GM12891 (cell line): ENCODE results near the gene GPC5.

Experiments
- DNase-seq: peaks from one replicate; pipeline ENCODE4 v3.0.0; 2011; ENCODE audit warnings: low spot score; ENCODE audit not compliant: insufficient read length
- FAIRE-seq: peaks from 2 replicates; lab custom pipeline; 2011; peaks lifted over from hg19 to GRCh38; lab: Jason Lieb, UNC
- PAX5 ChIP-seq: IDR thresholded peaks from 2 replicates; pipeline ENCODE4 v1.6.1; 2011; ENCODE audit warnings: low read length, moderate library complexity, mild to moderate bottlenecking; ENCODE audit not compliant: insufficient read depth, severe bottlenecking
- POLR2A ChIP-seq: IDR thresholded peaks from 2 replicates; pipeline ENCODE4 v1.6.1; 2011; ENCODE audit warnings: low read depth, low read length, control low read depth
- POLR2AphosphoS5 ChIP-seq: IDR thresholded peaks from 2 replicates; pipeline ENCODE4 v1.6.1; 2011; ENCODE audit warnings: low read depth, low read length, control low read depth
- POU2F2 ChIP-seq: IDR thresholded peaks from 2 replicates; pipeline ENCODE4 v1.6.1; 2011; ENCODE audit warnings: low read depth, mild to moderate bottlenecking, control low read depth, low read length, moderate library complexity
- SPI1 ChIP-seq: IDR thresholded peaks from 2 replicates; pipeline ENCODE4 v1.6.1; 2011; ENCODE audit warnings: low read depth, low read length, control low read depth
- TAF1 ChIP-seq: IDR thresholded peaks from 2 replicates; pipeline ENCODE4 v1.6.1; 2011; ENCODE audit warnings: low read depth, low read length, control low read depth

Gene GPC5

DNA sequence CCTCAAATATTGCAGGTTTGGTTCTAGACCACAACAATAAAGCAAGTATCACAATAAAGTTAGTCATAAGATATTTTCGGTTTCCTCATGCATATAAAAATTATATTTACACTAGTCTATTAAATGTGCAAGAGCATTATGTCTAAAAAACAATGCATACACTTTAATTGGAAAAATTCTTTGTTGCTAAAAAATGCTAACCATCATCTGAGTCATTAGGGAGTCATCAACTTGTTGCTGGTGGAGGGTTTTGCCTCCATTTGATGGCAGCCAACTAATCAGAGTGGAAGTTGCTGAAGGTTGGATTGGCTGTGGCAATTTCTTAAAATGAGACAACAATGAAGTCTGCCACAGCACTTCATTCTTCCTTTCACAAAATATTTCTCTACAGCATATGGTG lies 1405.9 kb downstream of the GPC5 start:
- TF ChIP-seq SPI1 (no peak), PAX5 (no peak), POLR2A (no peak), TAF1 (no peak), POLR2AphosphoS5 (no peak), POU2F2 (no peak)
- FAIRE-seq (no peak), DNase-seq (no peak)

DNA sequence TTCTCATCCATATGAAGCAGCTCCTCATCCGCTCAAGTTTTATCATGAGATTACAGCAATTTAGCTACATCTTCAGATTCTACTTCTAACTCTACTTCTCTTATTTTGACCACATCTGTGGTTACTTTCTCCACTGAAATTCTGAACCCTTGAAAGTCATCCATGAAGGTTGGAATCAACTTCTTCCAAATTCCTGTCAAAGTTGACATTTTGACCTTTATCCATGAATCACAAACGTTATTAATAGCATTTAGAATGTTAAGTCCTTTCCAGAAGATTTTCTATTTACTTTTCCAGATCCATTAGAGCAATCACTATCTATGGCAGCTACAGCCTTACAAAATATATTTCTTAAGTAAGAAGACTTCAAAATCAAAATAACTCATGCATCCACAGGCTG lies 1406.5 kb downstream of the GPC5 start:
- FAIRE-seq (no peak), DNase-seq (no peak)
- TF ChIP-seq TAF1 (no peak), POLR2A (no peak), PAX5 (no peak), SPI1 (no peak)

DNA sequence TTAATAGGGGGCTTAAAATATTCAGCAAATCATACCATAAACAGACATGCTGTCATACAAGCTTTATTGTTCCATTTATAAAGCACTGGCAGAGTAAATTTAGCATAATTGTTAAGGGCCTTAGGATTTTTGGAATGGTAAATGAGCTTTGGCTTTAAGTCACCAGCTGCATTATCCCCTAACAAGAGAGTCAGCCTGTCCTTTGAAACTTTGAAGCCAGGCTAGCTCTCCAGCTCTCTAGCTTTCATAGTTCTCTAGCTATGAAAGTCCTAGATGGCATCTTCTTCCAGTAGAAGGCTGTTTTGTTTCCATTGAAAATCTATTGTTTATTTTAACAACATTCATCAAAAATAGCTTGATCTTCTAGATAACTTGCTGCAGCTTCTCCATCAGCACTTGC lies 1407.3 kb downstream of the GPC5 start:
- TF ChIP-seq POU2F2, result no peak
- TF ChIP-seq POLR2A, result no peak
- no peak for TF ChIP-seq SPI1
- TF ChIP-seq TAF1, result no peak
- no peak for TF ChIP-seq PAX5
- no peak for TF ChIP-seq POLR2AphosphoS5
- DNase-seq (no peak), FAIRE-seq (no peak)

DNA sequence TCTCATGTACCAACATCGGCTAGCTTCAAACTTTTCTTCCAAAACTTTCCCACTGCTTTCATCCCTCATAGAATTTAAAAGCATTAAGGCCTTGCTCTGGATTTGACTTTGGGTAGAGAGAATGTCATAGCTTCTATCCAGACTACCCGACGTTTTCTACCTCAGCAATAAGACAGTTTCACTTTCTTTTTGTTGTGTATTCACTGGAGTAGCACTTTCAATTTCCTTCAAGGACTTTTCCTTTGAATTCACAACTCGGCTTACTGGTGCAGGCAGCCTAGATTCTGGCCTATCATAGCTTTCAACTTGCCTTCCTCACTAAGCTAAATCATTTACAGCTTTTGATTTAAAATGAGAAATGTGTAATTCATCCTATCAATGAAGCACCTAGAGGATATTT lies 1407.8 kb downstream of the GPC5 start:
- TF ChIP-seq TAF1 (no peak), POLR2AphosphoS5 (no peak), SPI1 (no peak), PAX5 (no peak), POLR2A (no peak), POU2F2 (no peak)
- DNase-seq, result no peak
- FAIRE-seq, result no peak

DNA sequence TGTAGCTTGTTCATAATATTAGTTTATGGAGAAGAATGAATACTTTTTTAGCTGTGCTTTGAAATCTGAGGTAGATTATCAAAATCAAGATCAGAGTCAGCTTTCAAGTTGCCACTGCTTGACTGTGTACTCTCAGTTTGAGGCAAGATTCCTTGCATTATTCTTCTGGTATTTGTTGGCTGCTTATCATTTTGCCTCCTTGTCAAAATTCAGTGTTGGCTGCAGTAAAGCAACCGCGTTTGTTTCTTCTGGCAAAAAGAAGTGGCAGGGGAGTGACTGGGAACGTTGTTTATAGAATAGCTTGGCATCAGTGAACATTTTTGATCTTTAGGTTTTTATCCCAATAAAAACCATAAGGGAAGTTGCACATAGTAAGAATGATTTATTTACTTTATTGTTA lies 1408.9 kb downstream of the GPC5 start:
- FAIRE-seq, result no peak
- TF ChIP-seq POU2F2 (no peak), POLR2AphosphoS5 (no peak), POLR2A (no peak), PAX5 (no peak)

DNA sequence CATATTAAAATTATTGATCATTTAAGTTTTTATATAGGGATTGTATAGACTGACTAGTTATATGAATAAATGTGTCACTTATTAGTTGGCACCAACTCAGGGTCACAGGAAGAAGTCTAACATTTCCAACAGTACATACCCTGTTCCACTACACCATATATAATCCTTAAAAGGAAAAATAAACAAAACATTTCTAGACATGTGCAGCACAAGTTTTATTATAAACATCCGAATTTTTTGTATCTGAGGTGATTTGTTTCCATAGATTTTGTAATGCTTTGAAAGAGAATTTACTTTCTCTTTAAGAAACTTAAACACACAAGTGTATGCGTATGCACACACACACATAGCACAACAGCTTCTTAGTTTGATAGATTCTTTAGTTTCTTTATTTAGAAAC lies 1409.5 kb downstream of the GPC5 start:
- FAIRE-seq, result no peak
- TF ChIP-seq TAF1, result no peak
- no peak for TF ChIP-seq POU2F2
- no peak for DNase-seq

More for the DNA sequence above, 1408.9 kb downstream of the GPC5 start:
- no peak for DNase-seq

DNA sequence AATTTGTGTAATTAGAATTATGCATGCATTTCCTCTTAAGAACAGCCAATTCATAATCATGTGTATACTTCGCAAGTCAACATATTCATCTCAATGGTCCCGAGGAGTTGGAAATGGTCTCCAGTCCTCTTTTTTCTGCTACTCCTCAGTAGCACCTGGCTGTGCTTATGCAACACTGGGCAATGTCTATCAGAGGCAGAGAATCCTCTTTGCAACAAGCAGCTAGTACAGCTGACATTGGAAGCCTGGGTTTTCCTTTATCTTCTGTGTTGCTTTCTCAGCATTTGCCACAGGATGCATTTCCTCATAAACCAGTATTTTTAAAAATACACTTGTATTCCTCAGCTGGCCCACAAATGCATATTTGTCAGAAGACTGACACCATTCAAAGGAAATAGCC lies 1422.9 kb downstream of the GPC5 start:
- no peak for FAIRE-seq
- TF ChIP-seq PAX5, result no peak
- TF ChIP-seq POLR2AphosphoS5, result no peak
- no peak for TF ChIP-seq TAF1
- TF ChIP-seq SPI1, result no peak
- TF ChIP-seq POU2F2, result no peak
- no peak for TF ChIP-seq POLR2A
- DNase-seq, result no peak

DNA sequence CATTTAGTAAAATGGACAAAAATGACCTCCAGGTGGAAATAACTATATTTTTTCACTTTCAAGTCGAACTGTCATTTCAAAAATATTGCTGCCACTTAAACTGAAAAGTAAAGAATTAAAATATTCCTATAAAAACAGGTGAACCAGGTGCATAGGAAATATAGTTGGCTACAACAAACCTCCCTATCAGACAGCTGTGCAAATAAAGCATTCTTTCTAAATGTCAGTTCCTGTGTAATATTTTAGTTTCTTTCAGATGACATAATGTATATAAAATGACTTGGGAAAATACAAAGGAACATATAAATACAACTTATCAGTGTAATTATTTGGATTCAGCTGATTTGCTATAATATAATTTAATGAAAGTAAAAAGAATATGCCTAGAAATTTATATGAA lies 1424.6 kb downstream of the GPC5 start:
- no peak for FAIRE-seq
- TF ChIP-seq POLR2AphosphoS5 (no peak), TAF1 (no peak)

DNA sequence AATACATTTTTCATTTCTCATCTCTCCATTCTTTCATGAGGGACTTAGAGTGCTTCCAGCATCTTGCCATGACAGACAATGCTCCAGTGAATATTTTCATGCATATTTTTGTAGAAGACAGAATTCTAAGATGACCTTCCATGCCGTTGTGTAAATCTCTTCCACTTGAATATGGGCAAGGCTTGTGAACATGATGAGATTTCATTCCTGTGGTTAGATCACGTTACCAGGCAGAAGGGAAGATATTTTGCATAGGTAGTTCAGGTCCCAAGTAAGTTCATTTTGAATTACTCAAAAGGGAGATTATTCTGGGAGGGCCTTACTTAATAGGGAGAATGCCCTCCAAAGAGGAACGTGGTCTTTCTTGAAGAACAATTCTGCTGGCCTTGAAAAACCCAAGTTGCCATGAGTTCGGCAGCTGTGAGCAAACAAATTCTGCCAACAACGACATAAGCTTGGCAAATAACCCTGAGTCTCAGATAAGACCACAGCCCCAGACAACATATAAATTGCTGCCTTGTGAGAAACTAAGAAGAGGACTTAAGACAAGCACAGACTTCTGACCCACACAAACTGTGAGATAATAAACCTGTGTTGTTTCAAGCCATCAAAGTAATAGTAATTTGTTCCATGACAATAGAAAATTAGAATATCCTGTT lies 1427.6 kb downstream of the GPC5 start:
- DNase-seq (no peak), FAIRE-seq (no peak)
- TF ChIP-seq POU2F2 (no peak), TAF1 (no peak), POLR2A (no peak), POLR2AphosphoS5 (no peak), SPI1 (no peak), PAX5 (no peak)

More for the DNA sequence above, 1424.6 kb downstream of the GPC5 start:
- DNase-seq, result no peak

DNA sequence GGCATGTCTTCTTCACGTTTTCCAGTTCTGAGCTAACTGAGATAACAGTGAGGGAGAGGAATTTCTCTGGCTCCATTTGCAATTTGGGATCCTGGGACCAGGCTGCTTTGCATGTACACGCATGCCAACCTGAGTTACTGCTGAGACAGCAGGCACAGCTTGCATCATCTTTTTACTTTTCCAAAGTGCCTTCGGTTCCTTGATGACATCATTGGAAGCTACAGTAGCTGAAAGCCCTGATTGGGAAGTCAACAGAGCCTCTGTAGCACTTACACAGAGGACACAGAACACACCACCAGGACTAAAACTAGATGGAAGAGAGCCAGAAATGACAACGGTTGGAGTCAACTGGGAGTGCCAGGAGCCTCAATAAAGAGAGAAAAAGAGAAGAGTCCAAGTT lies 1429.1 kb downstream of the GPC5 start:
- FAIRE-seq, result no peak
- DNase-seq, result no peak
- TF ChIP-seq SPI1 (no peak), TAF1 (no peak), POU2F2 (no peak), POLR2A (no peak), PAX5 (no peak), POLR2AphosphoS5 (no peak)

DNA sequence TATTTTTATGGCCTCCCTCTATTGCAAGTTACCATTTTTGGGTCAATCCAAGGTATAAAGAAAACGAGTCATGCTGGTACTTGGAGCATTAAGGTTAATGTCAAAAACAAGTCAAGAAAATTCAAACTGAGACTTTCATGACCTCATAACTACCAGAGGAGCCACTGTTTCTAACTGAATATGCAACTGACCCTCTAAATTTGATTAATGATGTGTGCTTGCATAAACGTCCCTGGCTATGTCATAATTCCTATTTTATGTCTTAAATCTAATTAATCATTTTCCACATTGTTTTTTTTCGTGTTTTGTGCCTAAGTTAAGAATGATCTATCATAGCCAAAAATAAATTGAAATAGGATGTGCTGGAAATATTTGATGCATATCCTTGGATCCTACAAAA lies 1431.5 kb downstream of the GPC5 start:
- no peak for FAIRE-seq
- DNase-seq, result no peak
- no peak for TF ChIP-seq SPI1
- no peak for TF ChIP-seq PAX5
- no peak for TF ChIP-seq TAF1
- no peak for TF ChIP-seq POLR2AphosphoS5
- no peak for TF ChIP-seq POU2F2
- no peak for TF ChIP-seq POLR2A
